Measurements from ENCODE around the gene PLEKHA7. TPM values are rescaled to one million over a fixed set of nuclear protein-coding genes. Genes with fewer than 3 reads are reported as not detected.
"Not testable (repeated sequence)": the region's sequence is repeated elsewhere in the genome, so short reads cannot be mapped to it uniquely, and the experiment has no call there.

Gene PLEKHA7
- total RNA-seq, 1 donor from 2014 or later = 4.8 TPM

DNA sequence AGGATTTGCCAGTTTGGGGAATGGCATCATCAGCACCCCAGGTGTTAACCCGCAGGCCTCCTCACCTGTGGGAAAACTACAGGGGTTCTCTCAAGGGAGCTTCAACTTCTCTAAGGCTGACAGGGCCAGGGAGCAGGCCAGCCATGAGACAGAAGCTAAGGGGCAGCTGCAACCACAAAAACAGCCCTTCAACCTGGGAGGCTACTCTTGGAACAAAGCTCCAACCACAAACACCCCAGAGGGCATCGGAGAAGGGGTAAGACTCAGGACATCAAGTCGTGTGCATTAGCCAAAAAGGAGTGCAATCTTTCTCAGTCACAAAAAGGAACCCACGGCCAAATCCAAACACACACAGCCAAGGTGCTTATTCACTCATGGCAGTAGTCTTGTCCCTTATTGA is 103.0 kb downstream of the PLEKHA7 start:
- no peak for DNase-seq (ENCODE audit: low read depth in 2 of 2)

DNA sequence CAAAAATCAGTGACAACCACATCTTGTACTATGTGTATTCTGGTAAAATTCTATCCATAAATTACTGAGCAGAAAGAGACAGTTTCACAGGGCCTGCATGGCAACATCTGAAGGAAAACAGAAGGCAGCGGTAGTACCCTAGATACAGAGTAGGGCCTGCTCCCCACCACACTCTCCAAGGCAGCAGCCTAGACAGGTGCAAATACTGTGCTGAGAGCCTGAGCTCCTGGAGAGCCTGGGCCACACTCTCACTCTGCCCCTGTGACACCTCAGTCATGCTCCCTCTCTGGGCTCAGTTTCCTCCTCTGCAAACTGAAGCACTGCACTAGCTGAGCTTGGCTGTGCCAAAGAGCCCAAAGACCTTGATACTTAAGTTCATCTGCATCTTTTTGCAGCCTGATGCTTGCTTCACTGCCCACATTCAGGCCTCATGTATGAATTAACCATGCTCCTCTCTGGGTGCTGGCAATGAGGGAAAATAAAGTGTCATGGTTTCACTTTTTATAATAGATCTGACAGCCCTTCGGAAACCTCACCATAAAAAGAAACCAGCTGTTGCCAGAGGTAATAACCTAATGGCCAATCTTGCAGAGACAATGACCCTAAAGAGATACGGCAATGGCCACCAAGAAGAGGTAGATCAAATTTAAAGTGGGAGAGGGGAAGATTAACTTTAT is 104.7 kb downstream of the PLEKHA7 start:
- DNase-seq (ENCODE audit: low read depth in 2 of 2) = no peak

DNA sequence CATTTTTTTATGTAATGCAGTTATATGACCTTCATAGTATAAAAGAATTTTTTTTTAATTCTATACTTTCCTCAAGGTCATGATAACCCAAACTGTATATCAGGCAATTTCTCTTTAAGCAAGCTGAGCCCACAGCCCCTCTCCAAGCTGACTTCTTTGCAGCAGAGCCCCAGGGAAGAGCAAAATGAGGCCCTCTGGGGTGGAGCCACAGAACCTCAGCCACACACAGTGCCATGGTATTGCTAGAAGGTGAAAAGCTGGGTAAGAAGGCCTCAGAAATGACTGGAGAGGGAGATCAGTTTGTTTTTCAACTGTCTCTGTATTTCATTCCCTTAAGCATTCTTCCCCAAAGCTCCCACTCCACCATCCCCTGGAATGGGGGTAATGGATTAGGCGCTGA is 108.8 kb downstream of the PLEKHA7 start:
- no peak for DNase-seq (ENCODE audit: low read depth in 2 of 2)

DNA sequence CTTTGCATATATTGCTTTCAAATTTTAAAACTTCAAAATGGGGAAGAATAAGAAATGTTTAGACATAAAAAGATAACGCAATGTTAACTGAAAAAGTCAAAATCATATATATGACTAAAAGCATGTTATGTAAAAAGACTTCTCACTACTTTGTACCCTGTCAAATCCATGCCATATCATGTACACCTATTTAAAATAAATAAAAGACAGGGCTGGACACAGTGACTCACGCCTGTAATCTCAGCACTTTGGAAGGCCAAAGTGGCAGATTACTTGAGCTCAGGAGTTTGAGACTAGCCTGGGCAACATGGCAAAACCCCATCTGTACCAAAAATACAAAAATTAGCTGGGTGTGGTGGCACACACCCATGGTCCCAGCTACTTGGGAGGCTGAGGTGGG is 109.5 kb downstream of the PLEKHA7 start:
- DNase-seq (ENCODE audit: low read depth in 2 of 2) = not testable (repeated sequence)

DNA sequence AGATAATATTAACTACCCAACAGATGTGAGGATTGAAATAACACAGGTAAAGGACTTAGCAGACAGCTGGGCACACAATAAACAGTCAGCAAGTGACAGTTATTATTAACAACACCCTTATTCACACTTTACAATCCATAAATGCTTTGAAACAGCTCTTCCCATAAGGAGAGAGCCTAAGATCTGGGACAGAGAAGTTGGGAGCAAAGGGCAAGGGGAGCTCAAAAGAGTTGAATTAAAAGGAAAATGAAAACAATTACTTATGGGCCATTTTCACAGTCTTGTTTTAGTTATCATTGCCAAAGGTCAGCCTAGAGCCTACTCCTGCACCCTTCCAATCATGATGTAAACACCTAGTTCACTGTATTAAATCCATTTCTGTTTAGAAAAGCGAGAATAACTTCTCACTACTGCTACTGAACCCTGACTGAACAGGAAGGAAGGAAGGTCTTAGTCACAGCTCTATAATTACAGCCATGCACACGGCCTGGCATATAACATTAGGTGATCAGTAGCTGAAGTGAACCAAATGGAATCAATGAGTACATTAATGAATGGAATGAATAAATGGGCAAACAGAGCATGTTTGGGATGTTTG is 111.3 kb downstream of the PLEKHA7 start:
- peak; percentile 75 to 81 for DNase-seq (ENCODE audit: low read depth in 2 of 2)

DNA sequence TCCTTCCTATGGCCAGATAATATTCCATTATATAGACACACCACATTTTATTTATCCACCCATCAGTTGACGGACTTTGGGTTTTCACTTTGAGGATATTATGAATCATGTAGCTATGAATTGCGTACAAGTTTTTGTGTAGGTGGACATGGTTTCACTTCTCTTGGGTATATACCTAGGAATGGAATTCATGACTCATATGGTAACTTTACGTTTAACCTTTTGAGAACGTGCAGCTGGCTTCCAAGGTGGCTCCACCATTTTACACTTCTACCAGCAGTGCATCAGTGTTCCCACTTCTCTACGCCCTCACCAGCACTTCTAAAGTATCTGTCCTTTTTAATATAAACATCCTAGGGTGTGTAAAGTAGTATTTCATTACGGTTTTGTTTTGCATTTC is 112.0 kb downstream of the PLEKHA7 start:
- DNase-seq (ENCODE audit: low read depth in 2 of 2) = peak; percentile 14 to 17

DNA sequence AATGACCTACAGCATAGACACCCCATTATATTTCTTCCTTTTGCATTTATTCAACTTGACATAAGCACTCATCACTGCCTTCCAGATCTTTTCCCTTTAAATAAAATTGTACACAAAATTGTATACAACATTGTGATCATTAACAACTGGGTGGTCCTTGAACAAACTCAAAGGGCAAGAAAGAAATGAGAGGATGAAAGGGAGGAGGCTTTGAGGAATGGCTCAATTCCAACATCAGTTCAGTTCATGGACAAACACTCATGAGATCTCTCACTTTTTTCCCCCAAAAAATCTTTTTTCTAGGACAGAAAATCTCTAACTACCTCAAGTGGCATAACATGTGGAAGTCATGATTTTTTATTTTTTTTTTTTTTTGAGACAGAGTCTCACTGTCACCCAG is 113.7 kb downstream of the PLEKHA7 start:
- DNase-seq (ENCODE audit: low read depth in 2 of 2) = no peak

DNA sequence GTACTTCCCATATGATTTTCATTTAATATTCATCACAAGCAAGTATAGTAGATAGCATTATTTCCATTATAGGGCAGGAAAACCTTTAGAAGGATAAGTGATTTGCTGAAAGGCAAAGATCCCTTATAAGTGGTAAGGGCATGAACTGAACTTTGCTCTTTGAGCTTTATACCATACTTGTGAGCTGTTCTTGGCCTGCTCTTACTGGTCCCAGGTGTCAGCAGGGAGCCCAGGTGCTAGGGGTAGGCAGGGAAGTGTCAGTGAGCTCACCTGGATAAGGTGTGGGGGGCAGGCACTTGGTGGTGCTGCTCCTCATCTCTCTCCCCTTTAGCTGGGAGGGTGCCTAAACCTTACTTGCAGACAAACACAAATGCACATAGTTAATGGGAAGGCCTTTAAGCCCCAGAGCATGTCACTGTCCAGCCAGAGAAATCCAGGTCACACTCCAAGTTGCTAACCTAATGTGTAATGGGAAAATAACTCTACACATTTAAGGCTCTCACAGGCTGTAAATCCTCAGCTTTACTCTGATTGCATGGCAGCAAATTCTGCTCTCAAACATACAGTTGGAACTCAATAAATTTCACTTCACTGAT is 114.4 kb downstream of the PLEKHA7 start:
- no peak for DNase-seq (ENCODE audit: low read depth in 2 of 2)

DNA sequence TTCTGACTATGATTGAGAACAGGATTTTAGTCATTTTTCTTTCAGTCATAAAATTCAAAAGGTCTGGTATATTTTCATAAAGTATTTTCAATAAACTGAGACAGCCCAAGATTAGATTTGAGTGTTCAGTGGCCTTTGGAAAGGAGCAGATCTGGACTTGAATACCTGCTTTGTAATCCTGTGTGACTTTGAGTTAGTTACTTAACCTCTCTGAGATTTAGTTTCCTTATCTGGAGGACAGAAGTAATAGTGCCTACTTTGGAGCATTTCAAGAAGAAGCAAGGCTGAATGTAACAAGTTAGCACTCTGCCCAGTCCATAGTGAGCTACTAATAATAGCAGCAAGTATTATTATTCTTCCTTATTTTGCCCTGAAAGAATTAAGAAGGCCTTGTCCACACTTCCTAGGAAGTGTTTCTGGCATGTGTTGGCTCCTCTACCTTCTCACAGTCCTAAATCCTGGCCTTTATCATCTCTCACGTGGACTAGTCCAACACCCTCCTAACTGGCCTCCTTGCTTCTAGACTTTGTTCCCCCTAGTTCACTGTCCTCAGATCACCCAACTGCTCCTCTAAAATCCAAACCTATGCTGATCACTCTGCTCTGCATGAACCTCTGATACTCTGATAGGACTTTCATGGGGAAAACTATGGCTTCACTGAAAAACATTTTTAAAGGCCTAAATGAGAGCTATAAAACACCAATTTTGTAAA is 115.8 kb downstream of the PLEKHA7 start:
- DNase-seq (ENCODE audit: low read depth in 2 of 2) = no peak

DNA sequence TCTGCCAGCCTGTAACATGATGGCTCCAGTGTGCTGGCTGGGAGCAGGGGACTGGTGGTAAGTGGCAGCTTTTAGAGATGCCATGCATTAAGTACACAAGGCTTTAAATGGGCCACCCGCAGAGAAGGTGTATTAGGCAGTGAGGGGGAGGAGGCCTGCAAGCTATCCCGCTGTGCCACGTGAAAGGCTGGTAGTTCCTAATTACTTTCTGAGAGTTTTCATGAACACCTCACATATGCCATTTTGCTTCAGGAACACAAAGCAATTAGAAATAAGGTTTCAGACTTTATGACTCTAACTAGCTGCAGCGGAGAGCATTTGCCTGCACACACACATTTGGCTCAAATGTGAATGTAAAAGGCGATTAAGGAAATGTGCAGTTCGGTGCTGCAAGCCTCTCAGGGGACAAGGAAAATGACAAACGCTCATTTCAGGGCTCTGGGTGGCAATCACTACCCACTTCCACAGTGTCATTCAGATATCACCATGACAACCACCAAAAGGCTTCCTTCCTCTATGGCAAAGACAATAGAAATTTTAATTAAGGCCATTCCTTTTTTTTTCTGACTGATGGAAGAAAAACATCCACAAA is 116.6 kb downstream of the PLEKHA7 start:
- DNase-seq (ENCODE audit: low read depth in 2 of 2) = peak; percentile 41 to 82

DNA sequence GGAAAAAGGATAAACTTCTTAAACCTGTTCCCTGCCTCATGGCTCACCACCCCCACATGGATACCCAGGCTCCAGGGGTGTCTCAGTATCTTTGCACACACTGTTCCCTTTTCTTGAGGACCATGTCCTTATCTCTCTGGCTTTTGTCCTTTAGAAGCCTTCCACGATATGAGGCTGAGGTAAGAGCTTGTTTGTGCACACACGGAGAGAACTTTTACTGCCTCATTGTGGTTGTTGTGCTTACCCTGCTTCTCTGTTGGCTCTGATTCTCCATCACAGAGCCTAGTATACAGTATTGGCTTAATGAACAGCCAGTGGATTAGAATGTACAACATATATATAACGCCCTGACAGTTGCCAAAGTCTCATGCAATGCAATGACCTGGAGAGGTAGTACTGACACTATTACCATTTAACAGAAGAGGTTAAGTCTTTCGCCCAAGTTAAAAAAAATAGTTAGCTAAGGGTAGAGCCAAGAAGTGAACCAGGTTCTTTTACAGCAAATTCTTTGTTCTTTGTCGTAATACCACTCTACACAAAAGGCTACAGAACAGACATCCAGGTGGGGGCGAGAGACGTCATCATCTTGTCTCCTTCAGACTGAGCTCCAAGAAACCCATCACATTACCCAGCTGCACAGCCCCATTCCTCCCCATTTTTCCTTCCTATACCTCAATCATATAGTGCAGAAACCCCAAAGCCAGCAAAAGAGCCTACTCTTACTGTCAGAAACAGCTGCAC is 117.3 kb downstream of the PLEKHA7 start:
- no peak for DNase-seq (ENCODE audit: low read depth in 2 of 2)

DNA sequence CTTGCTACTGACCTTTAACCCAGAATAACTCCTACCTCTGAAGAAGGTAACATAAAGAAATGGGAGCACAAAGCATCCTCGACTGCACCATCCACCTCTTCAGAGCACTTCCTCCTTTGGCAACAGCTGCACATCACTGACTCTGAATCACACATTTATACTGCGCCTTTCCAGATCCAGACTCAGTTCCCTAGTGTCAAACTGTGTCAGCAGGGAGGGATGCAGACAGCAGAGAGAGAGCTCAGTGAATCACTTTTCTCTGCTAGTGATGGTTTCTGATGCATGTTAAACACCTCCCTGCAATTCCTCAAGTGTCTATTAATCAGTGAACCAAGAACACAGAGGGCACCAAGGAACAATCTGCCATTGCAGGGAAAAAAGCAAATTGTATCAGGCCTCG is 118.9 kb downstream of the PLEKHA7 start:
- DNase-seq (ENCODE audit: low read depth in 2 of 2) = no peak

DNA sequence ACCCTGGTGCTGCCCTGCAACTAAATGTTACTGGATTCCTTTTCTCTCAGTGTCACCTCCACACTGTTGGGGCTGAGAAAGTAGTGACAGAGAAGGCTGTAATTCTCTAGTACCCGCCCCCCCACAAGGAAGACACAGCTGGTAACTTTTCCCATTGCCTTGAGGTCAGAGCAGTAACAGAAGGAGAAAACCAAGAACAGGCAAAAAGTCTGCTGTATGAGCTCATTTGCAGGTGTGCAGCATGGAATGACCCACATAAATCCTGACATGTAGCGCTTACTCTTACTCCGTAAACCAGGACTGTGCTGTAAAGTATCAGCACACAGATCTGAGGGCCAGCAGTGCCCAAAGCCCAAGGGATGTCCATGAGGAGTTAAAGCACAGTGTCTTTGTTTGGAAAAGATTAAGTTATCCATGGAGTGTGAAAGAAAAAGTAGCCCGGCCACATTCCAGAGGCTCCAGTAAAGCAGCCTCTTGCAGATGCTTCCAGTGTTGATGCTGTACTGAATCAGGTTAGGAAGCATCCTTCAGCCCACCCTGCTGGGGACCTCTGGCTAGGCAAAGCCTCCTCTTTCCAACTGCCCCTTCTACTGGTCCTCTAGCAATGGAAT is 120.7 kb downstream of the PLEKHA7 start:
- no peak for DNase-seq (ENCODE audit: low read depth in 2 of 2)

DNA sequence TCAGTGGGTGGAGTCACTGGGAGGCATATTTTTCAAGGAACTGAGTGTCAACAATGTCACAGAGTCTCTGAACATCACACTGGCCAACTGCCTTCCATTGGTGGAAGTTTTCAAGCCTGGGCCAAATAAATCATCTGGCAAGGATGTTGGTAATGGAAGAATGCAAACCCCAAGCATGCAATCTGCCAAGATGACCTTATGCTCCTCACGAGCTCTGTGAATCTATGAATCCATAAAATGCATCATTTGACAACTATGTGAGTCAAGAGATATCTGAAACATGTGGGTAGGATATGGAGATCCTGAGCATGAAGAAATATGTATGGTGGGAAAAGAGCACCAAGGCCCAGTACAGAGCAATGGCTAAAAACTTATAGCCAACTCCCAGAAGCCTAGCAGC is 122.2 kb downstream of the PLEKHA7 start:
- peak in 1 of 2 donors; percentile 15 for DNase-seq (ENCODE audit: low read depth in 2 of 2)

DNA sequence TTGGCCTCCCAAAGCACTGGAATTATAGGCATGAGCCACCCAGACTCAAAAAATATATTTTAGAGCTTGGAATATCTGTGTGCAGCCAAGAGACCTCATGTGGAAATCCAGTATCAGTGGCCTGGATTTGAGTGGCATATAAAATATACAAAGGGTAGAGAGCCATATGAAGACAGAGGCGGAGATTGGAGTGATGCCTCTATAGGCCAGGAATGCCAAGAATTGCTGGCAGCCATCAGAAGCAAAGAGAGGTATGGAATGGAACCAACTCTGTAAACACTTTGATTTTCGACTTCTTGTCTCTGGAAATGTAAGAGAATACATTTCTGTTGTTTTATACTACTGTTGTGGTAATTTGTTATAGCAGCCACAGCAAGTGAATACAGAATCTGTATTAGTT is 123.0 kb downstream of the PLEKHA7 start:
- DNase-seq (ENCODE audit: low read depth in 2 of 2) = no peak

DNA sequence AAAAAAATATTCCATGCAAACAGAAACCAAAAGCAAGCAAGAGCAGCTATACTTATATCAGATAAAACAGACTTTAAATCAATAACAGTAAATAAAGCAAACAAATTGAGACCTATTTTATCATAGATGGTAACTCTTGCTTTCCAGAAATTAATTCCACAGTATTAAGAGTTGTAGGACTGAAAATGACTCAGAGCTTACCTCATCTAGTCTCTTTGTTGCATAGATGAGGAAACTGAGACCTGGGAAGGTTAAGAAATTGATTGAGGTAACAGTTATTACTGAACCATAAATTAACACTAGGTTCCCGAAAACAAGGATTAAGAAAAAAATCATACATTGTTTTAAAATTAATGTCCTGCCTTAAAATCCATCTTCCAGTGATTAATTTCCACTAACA is 123.8 kb downstream of the PLEKHA7 start:
- DNase-seq (ENCODE audit: low read depth in 2 of 2) = no peak

DNA sequence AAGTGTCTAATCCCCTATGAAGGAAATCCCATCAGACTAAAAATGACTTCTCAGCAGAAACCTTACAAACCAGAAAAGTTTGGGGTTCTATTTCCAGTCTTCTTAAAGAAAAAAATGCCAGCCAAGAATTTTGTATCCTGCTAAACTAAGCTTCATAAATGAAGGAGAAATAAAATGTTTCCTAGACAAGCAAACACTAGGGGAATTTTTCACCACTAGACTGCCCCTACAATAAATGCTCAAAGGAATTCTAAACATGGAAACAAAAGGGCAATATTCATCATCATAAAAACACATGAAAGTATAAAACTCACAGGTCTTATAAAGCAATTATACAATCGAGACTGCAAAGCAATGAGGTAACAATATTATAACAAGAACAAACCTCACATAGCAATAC is 124.3 kb downstream of the PLEKHA7 start:
- DNase-seq (ENCODE audit: low read depth in 2 of 2) = no peak

DNA sequence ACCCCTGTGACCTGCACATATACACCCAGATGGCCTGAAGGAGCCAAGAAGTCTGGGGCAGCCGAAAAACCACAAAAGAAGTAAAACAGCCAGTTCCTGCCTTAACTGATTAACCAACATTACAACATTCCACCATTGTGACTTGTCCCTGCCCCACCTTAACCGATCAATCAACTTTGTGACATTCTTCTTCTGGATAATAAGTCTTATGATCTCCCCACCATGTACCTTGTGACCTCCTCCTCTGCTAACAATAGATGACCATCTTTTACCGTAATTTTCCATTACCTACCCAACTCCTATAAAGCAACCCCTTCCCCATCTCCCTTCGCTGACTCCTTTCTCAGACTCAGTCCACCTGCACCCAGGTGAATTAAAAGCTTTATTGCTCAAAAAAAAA is 125.2 kb downstream of the PLEKHA7 start:
- DNase-seq (ENCODE audit: low read depth in 2 of 2) = not testable (repeated sequence)

DNA sequence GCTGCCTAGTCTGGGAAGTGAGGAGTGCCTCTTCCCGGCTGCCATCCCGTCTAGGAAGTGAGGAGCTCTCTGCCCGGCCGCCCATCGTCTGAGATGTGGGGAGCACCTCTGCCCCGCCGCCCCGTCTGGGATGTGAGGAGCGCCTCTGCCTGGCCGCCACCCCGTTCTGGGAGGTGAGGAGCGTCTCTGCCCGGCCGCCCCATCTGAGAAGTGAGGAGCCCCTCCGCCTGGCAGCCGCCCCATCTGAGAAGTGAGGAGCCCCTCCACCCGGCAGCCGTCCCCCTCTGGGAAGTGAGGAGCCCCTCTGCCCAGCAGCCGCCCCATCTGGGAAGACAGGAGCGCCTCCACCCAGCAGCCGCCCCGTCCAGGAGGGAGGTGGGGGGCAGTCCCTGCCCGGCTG is 126.3 kb downstream of the PLEKHA7 start:
- DNase-seq (ENCODE audit: low read depth in 2 of 2) = not testable (repeated sequence)

DNA sequence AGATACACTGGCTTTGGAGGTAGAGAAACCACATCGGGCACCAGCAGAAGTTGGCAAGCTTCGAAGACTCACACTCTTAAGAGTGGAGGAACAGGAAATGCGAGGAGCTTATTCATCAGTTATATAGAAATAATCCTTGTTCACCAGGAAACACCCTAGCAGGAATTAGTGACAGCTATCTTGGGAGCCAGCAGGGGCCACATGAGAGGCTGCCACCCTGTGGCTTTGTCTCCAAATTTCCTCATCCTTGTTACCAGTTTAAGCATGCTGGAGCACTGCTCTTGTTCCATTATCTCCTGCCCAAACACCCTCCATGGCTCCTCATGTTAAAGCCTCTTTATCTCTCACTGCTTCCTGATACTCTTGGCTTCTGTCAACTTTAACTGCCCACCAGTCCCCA is 131.0 kb downstream of the PLEKHA7 start:
- DNase-seq (ENCODE audit: low read depth in 2 of 2) = peak; percentile 15 to 52

DNA sequence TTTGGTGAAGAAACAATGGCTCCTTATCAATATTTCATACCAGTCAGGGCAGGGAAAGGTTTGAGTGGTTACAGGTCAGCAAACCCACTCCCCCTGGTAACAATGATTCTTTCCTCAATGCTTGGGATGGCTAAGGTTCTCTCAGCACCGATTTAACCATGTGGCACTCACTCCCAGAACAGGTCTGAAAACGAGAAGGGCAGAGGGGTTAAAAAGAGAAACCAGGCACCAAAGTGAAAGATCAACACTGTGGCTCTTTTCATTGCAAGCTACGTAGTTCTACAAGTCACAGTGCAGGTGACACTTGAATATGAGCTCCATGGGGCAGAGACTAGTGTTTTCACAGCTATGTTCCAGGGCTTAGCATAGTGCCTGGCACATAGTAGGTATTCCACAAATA is 132.4 kb downstream of the PLEKHA7 start:
- no peak for DNase-seq (ENCODE audit: low read depth in 2 of 2)

Measured in lung microvascular endothelial cell (primary cell).